ENCODE data around the gene ARCN1. TPM values are rescaled to one million over a fixed set of nuclear protein-coding genes. Genes with fewer than 3 reads are reported as not detected.

Gene ARCN1
- total and polyA plus RNA-seq, 9 of the 15 experiments (the other 6 are each of a cell fraction or from before 2014, with no cell fraction given), result 30.0 to 224 (median 76.4) TPM

- TF ChIP-seq CLOCK (CRISPR knock-in tag; IDR thresholded peaks at IDR 0.05; ENCODE audit: borderline replicate concordance) (no peak), SLC30A9 (CRISPR knock-in tag; IDR thresholded peaks at IDR 0.05) (no peak), NR2C1 (IDR thresholded peaks at IDR 0.05) (peak; percentile 55; the same call in 1 of the 2 replicates), NR2C1 (tag; IDR thresholded peaks at IDR 0.05) (peak; percentile 66), CBX3 (IDR thresholded peaks at IDR 0.05; ENCODE audit: borderline replicate concordance in 1 of 2, low read length in 2 of 2) (peak in 1 of 2 experiments; percentile 20; a peak in 1 of 3 replicates), CBFA2T2 (conservative IDR thresholded peaks at IDR 0.05) (no peak), MITF (IDR thresholded peaks at IDR 0.05) (no peak), ZNF830 (CRISPR knock-in tag; IDR thresholded peaks at IDR 0.05) (no peak), DACH1 (IDR thresholded peaks at IDR 0.05; ENCODE audit: partially characterized antibody) (no peak)
These were observed 48.4 kb downstream of the ARCN1 start (continued) for GRCh38 chr11:118620529-118621070.

Measured in K562 (cell line).